H1 (cell line): ENCODE data around the gene CDC42BPB.

Experiments used
- CEBPB ChIP-seq: IDR thresholded peaks from 2 replicates; pipeline ENCODE4 v1.6.1; 2012; ENCODE audit warnings: low read depth, low read length
- CTCF ChIP-seq, 3 experiments: IDR thresholded peaks; 1 replicate in 2 of 3; 2 replicates in 1 of 3; pipeline versions ENCODE4 v1.5.1 to v1.6.1; 2011; ENCODE audit warnings: low read length in 3 of 3, mild to moderate bottlenecking in 3 of 3, inconsistent platforms in 2 of 3, low read depth in 1 of 3, moderate library complexity in 1 of 3; ENCODE audit not compliant: insufficient read depth in 1 of 3; ENCODE audit errors: control extremely low read depth in 1 of 3
- EZH2 ChIP-seq: fragments of 200-600 bp; sonication (generic); IDR thresholded peaks from 2 replicates; pipeline ENCODE4 v1.7.1; 2012; ENCODE audit warnings: low read depth, mild to moderate bottlenecking, moderate library complexity, low read length, inconsistent platforms; ENCODE audit not compliant: severe bottlenecking
- FOSL1 ChIP-seq: IDR thresholded peaks from 2 replicates; pipeline ENCODE4 v1.6.1; 2011; ENCODE audit warnings: mild to moderate bottlenecking, low read depth, low read length, moderate library complexity; ENCODE audit not compliant: insufficient read depth
- POLR2A ChIP-seq, 2 experiments: IDR thresholded peaks; 1 replicate in 1 of 2; 2 replicates in 1 of 2; pipeline ENCODE4 v1.6.1; 2011; ENCODE audit warnings: low read depth in 2 of 2, low read length in 2 of 2, mild to moderate bottlenecking in 2 of 2; ENCODE audit errors: control extremely low read depth in 1 of 2
- POLR2AphosphoS5 ChIP-seq: IDR thresholded peaks from 2 replicates; pipeline ENCODE4 v1.6.1; 2011; ENCODE audit warnings: low read depth, low read length
- RBBP5 ChIP-seq: IDR thresholded peaks from 2 replicates; pipeline ENCODE4 v1.7.1; 2012; ENCODE audit warnings: low read depth, mild to moderate bottlenecking, inconsistent platforms, low read length, moderate library complexity, borderline replicate concordance
- SP1 ChIP-seq: IDR thresholded peaks from 2 replicates; pipeline ENCODE4 v1.6.1; 2011; ENCODE audit warnings: low read depth, low read length

GRCh38 chr14:103002578-103003350, 54.6 kb downstream of the CDC42BPB start:
- peak in 2 of 3 experiments; percentile 15 to 17; a peak in 2 of 4 replicates for TF ChIP-seq CTCF (IDR thresholded peaks at IDR 0.05; ENCODE audit: control extremely low read depth in 1 of 3, insufficient read depth in 1 of 3, low read depth in 1 of 3, low read length in 3 of 3)
- TF ChIP-seq SP1 = no peak
- no peak for TF ChIP-seq CEBPB
- TF ChIP-seq FOSL1 = no peak
- no peak for TF ChIP-seq POLR2A (IDR thresholded peaks at IDR 0.05; ENCODE audit: control extremely low read depth in 1 of 2, low read depth in 2 of 2, low read length in 2 of 2)
- no peak for TF ChIP-seq EZH2
- TF ChIP-seq POLR2AphosphoS5 = no peak
- TF ChIP-seq RBBP5 = no peak
